ENCODE measurements around the gene TREX2.

DNA sequence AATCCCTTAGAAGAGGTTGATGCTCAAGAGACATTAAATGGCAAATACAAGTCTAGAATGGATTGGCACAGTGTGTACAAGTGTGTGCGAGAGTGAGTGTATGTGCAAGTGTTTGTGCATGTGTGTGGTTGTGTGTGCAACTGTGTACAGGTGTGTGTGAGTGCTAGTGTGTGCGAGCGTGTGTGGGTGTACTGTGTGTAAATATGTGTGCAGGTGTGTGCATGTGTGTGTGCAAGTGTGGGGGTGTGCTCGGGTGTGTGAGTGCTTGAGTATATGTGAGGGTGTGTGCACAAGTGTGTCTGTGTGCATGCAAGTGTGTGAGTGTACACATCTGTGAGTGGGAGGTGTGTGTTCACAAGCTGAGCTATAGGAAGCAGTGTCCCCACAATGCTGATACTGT lies 5.9 kb downstream of the TREX2 start:
- TF ChIP-seq, protein P1, sequence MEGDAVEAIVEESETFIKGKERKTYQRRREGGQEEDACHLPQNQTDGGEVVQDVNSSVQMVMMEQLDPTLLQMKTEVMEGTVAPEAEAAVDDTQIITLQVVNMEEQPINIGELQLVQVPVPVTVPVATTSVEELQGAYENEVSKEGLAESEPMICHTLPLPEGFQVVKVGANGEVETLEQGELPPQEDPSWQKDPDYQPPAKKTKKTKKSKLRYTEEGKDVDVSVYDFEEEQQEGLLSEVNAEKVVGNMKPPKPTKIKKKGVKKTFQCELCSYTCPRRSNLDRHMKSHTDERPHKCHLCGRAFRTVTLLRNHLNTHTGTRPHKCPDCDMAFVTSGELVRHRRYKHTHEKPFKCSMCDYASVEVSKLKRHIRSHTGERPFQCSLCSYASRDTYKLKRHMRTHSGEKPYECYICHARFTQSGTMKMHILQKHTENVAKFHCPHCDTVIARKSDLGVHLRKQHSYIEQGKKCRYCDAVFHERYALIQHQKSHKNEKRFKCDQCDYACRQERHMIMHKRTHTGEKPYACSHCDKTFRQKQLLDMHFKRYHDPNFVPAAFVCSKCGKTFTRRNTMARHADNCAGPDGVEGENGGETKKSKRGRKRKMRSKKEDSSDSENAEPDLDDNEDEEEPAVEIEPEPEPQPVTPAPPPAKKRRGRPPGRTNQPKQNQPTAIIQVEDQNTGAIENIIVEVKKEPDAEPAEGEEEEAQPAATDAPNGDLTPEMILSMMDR (conservative IDR thresholded peaks at IDR 0.05; ENCODE audit: low read depth in 2 of 2) = no peak
- TF ChIP-seq EZH2 (IDR thresholded peaks at IDR 0.05; ENCODE audit: low read depth, unreplicated experiment) = no peak
- TF ChIP-seq, protein P2, sequence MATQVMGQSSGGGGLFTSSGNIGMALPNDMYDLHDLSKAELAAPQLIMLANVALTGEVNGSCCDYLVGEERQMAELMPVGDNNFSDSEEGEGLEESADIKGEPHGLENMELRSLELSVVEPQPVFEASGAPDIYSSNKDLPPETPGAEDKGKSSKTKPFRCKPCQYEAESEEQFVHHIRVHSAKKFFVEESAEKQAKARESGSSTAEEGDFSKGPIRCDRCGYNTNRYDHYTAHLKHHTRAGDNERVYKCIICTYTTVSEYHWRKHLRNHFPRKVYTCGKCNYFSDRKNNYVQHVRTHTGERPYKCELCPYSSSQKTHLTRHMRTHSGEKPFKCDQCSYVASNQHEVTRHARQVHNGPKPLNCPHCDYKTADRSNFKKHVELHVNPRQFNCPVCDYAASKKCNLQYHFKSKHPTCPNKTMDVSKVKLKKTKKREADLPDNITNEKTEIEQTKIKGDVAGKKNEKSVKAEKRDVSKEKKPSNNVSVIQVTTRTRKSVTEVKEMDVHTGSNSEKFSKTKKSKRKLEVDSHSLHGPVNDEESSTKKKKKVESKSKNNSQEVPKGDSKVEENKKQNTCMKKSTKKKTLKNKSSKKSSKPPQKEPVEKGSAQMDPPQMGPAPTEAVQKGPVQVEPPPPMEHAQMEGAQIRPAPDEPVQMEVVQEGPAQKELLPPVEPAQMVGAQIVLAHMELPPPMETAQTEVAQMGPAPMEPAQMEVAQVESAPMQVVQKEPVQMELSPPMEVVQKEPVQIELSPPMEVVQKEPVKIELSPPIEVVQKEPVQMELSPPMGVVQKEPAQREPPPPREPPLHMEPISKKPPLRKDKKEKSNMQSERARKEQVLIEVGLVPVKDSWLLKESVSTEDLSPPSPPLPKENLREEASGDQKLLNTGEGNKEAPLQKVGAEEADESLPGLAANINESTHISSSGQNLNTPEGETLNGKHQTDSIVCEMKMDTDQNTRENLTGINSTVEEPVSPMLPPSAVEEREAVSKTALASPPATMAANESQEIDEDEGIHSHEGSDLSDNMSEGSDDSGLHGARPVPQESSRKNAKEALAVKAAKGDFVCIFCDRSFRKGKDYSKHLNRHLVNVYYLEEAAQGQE (IDR thresholded peaks at IDR 0.05; ENCODE audit: unreplicated experiment) = no peak
- TF ChIP-seq POLR2AphosphoS5 (IDR thresholded peaks at IDR 0.05; ENCODE audit: low read depth) = no peak
- TF ChIP-seq NANOG (IDR thresholded peaks at IDR 0.05; ENCODE audit: borderline replicate concordance) = no peak
- no peak for TF ChIP-seq CREB1 (CRISPR knock-in tag; IDR thresholded peaks at IDR 0.05; ENCODE audit: low read depth)
- TF ChIP-seq ZNF331 (CRISPR knock-in tag; IDR thresholded peaks at IDR 0.05; ENCODE audit: low read depth) = no peak
- no peak for TF ChIP-seq EZH2phosphoT487 (IDR thresholded peaks at IDR 0.05; ENCODE audit: unreplicated experiment)
- TF ChIP-seq, protein P3, sequence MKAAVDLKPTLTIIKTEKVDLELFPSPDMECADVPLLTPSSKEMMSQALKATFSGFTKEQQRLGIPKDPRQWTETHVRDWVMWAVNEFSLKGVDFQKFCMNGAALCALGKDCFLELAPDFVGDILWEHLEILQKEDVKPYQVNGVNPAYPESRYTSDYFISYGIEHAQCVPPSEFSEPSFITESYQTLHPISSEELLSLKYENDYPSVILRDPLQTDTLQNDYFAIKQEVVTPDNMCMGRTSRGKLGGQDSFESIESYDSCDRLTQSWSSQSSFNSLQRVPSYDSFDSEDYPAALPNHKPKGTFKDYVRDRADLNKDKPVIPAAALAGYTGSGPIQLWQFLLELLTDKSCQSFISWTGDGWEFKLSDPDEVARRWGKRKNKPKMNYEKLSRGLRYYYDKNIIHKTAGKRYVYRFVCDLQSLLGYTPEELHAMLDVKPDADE (IDR thresholded peaks at IDR 0.05) = no peak
- TF ChIP-seq ZNF114 (CRISPR knock-in tag; IDR thresholded peaks at IDR 0.05) = no peak
- TF ChIP-seq JUNB (IDR thresholded peaks at IDR 0.05; ENCODE audit: unreplicated experiment) = no peak
- TF ChIP-seq STAT1 (IDR thresholded peaks at IDR 0.05; ENCODE audit: unreplicated experiment) = no peak

Measured in GM23338 (cell line).